Posterior vena cava (tissue), 2 donors: ENCODE data around the gene PTPRF. TPM values are rescaled to one million over a fixed set of nuclear protein-coding genes. Genes with fewer than 3 reads are reported as not detected.
"Not testable (repeated sequence)": the region's sequence is repeated elsewhere in the genome, so short reads cannot be mapped to it uniquely, and the experiment has no call there.

Experiments
- DNase-seq: peaks from one replicate; pipeline ENCODE4 v3.0.0-alpha.2; 2020; ENCODE audit warnings: low spot score
- intact Hi-C, 2 donors: fragments of 100-400 bp; cut with DNase I; formaldehyde crosslinking; loops; one replicate each; pipeline versions ENCODE4 v1.14.1 to v1.14.2; 2022 to 2023
- total RNA-seq, 2 donors: library from RNA; stranded (reverse); fragmentation: NEBNext Ultra II Directional; extraction: Animal tissue kit (Norgen Biotek cat#: 25700); gene quantifications; one replicate each; pipeline ENCODE4 v1.2.1, GENCODE V29; 2021
- donor health status: DM: yes; HTN: yes; CAD: no.
- donor health status: DM: yes; HTN: yes; CAD: no.

Gene PTPRF
- total RNA-seq, 2 donors from 2014 or later: 59.0 to 68.3 TPM

- no peak for DNase-seq
- intact Hi-C loops: no loop called here
These were observed 15.9 kb downstream of the PTPRF start for GRCh38 chr1:43546388-43547100.

GRCh38 chr1:43547538-43548072 lies 16.9 kb downstream of the PTPRF start:
- intact Hi-C loops: no loop called here
- no peak for DNase-seq

DNA sequence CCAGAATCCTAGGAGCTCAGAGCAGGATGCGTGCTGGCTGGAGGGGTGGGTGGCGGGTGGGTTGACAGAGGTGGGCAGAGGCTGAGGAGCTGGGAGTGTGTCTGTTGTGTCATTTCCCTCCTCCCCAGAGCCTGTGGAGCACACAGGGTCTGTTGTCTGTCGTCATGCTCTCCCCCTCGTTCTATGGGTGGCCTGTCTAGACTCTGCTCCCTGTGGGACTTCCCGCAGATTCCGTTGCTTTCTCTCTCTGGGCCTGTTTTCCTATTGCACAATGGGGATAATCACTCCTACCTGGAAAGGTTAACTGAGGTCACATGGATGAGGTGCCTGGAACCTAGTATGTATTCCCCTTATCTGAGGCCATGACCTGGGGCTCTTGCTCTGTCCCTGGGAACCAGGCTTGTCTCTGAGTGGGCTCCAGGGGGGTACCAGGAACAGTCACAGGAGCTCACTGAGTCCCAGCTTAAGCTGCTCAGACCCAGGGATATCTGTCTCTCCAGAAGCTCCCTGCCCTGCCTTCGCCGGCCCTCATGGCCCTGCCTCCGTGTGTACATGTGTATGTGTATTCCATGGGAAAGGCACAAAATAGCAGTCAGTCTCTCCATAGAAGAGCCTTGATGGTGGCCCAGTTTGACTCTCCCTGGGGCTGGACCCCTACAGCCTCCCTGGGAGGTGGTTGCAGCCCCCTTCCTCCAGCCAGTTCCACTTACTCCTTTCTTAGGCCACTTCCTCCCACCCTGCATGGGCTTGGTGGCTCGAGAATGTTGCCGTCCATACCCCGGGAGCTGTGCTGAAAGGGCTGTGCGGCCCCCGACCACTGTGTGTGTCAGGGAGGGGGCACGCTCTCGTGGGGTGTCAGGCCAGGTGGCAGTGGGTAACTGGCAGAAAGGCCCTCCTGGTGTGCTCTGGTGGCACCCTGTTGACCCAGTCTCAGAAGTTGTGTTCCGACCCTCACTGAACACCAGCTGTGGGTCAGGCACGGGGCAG lies 17.9 kb downstream of the PTPRF start:
- no peak for DNase-seq

DNA sequence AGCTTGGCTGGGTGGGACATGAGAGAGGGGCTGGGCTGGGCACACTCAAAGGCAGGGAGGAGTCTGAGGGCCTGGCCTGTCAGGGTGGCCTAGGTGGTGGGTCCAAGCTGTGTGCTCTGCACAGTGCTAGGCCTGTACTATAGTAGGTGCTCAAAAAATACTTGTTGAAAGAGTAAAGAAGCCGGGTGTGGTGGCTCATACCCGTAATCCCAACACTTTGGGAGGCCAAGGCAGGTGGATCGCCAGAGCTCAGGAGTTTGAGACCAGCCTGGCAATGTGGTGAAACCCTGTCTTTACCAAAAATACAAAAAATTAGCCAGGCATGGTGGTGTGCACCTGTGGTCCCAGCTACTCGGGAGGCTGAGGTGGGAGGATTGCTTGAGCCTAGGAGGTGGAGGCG lies 18.7 kb downstream of the PTPRF start:
- DNase-seq, intact Hi-C loops: not testable (repeated sequence)

More for the DNA sequence above, 17.9 kb downstream of the PTPRF start:
- intact Hi-C loops: no loop called here

- no peak for DNase-seq
- intact Hi-C loops: loop anchor here in 1 of 2 donors (5.0 kb wide), 1 partner anchor 442 kb away; the partner anchor contains the start of gene CCDC24
These were observed 19.4 kb downstream of the PTPRF start for GRCh38 chr1:43549921-43550597.

- DNase-seq: no peak
- intact Hi-C loops: loop anchor here in 1 of 2 donors (5.0 kb wide), 1 partner anchor 442 kb away; the partner anchor contains the start of gene CCDC24
These were observed 20.0 kb downstream of the PTPRF start for GRCh38 chr1:43550598-43551246.

DNA sequence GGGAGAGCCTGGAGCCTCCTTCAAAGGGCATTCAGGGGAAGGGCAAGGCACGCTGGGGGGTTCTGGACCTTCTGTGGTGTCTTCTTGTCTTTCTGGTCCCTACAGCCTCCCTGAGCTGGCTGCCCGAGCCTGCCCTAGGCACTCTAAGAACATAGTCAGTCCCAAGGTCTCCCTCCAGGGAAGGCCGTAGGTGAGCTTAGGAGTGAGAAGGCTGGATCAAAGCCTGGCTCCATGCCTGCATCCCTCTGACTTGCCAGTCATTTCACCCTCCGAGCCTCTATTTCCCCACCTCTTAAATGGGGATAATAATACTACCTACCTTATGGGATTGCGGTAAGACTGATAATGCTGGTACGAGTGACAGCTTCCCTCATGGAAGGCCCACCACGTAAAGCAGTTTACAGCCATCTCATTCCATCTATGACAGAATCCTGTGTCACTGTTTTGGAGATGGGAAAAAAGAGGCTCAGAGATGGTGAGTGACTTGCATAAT lies 20.8 kb downstream of the PTPRF start:
- intact Hi-C loops: loop anchor here in 1 of 2 donors (5.0 kb wide), 1 partner anchor 441 kb away; the partner anchor contains the start of gene CCDC24

DNA sequence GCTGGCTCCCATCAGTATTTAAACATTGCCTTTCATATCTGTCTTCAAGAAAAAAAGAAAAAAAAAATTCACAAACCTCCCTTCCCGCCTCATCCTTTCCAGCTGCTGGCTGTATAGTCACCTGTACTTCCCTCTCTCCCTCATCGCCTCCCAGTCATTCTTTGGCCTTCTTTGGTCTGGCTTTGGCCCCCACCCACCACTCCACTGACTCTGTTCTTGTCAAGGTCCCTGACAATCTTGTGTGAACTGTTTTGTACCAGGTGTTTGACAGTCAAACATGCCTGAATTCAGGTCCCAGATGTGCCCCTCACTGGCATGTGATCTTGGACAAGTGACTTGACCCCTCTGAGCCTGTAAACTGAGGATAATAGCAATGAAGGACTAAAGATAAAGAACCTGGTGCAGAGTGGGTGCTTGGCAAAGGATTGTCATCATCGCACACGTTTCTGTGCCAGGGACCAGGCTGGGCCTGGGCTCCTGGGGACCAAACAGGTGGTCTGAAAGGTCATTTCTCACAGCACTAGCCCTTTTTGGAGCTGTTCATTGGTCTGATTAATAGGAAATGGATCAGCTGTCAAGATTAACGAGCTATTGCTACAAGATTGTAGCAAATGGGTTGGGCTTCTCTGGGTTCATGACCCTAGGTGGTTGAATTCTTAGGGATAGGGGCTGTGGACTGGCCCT lies 21.5 kb downstream of the PTPRF start:
- no peak for DNase-seq
- intact Hi-C loops: loop anchor here in 1 of 2 donors (5.0 kb wide), 1 partner anchor 440 kb away; the partner anchor contains the start of gene CCDC24

More for the DNA sequence above, 20.8 kb downstream of the PTPRF start:
- no peak for DNase-seq

DNA sequence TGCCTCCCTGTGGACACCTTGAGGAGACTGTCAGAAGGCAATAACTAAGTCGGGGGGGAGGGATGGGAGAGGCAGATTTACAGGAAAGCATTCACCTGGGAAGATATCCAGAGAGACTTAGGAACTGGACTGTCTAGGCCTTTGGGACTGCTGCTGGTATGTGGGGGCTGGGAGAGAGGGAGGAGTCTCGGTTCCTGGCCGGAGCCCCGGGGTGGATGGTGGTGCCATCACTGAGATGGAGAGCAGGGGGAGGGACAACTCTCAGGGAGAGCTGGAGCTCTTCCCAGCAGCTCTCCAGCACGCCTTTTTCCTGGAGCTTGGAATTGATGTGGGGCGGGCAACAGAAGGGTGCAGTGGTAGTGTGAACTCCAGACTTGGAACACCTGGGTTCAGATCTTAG lies 22.1 kb downstream of the PTPRF start:
- no peak for DNase-seq
- intact Hi-C loops: loop anchor here in 1 of 2 donors (5.0 kb wide), 1 partner anchor 439 kb away; the partner anchor contains the start of gene CCDC24

DNA sequence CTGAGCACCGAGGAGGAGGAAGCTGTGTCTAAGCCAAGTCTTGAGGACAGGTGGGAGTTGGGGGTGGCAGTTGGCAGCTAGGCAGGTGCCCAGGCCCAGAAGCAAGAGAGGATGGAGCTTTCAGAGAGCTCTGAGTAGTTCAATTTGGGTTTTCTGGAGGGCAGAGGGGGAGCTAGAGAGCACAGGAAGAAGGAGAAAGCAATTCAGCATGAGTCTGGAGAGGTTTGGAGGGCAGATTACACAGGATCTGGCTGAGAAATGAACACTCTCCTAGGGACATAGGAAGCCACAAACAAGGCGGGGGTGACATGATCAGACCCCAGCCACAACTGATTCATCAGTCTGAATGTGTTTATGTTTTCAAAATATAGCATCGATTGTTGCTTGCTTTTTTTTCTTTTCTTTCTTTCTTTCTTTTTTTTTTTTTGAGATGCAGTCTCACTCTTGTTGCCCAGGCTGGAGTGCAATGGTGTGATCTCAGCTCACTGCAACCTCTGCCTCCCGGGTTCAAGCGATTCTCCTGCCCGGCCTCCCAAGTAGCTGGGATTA lies 23.8 kb downstream of the PTPRF start:
- intact Hi-C loops: loop anchor here in 1 of 2 donors (5.0 kb wide), 1 partner anchor 438 kb away; the partner anchor contains the start of gene CCDC24
- no peak for DNase-seq

DNA sequence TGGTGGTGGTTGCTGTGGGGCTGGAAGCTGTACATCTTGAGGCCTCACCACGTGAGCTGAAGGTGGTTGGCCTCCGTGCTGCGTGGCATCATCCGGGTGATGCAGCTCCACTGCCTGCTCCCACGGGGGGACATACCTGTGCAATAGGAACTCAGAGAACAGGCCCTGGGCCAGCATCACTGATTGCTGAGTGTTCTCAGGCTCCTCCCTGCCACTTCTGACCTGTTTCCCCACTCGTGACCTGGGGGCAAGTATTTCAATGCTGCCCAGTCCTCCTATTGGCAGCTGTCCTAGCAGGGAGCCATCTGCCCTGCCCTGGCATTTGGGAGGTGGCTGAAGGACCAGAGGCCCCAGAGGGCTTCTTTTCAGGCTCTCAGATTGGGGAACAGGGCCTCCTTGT lies 26.1 kb downstream of the PTPRF start:
- intact Hi-C loops: no loop called here
- DNase-seq: no peak

- intact Hi-C loops: no loop called here
These were observed 27.1 kb downstream of the PTPRF start for GRCh38 chr1:43557744-43558245.

DNA sequence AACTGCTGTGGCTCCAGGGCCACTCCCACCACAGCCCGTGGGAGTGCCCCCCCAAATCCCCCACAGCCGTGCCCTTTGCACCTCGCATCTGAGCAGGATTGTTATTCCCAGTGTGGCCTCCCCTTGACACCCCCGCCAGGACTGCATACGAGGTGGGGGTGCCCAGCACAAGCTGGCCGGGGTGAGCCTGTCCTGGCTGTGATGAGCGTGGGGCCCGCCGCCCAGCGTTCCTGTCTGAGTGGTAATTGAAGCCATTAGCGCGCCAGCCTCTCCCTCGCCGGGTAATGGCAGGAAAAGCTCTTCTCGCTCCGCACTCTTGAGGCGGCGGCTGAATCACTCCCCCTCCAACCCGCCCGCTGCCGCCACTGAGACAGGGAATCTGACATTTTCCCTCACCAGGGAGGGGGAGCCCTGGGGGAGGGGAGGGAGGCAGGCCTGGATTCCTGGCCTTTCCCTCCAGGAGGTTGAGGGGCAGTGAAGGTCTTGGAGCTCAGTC lies 27.7 kb downstream of the PTPRF start:
- peak; percentile 88 for DNase-seq
- intact Hi-C loops: no loop called here

More at GRCh38 chr1:43557744-43558245, 27.1 kb downstream of the PTPRF start:
- DNase-seq: no peak

GRCh38 chr1:43559714-43560113 lies 29.0 kb downstream of the PTPRF start:
- DNase-seq: no peak
- intact Hi-C loops: no loop called here

DNA sequence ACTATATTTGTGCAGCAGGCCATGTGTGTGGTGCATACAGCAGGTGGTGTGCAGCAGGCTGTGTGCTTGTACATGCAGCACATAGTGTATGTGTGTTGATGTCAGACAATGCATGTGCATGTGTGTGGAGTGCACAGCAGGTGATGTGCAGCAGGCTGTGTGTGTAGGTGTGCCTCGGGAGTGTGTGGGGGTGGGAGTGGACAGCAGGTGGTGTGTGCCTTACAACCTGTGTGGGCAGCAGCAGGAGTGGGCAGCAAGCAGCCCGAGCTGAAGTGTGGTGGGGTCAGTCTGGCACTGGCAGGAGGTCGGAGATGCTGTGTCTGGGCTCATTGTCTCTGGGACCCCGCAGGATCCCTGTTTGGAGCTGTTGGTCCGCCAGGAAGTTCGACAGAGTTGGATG lies 29.6 kb downstream of the PTPRF start:
- intact Hi-C loops: no loop called here

DNA sequence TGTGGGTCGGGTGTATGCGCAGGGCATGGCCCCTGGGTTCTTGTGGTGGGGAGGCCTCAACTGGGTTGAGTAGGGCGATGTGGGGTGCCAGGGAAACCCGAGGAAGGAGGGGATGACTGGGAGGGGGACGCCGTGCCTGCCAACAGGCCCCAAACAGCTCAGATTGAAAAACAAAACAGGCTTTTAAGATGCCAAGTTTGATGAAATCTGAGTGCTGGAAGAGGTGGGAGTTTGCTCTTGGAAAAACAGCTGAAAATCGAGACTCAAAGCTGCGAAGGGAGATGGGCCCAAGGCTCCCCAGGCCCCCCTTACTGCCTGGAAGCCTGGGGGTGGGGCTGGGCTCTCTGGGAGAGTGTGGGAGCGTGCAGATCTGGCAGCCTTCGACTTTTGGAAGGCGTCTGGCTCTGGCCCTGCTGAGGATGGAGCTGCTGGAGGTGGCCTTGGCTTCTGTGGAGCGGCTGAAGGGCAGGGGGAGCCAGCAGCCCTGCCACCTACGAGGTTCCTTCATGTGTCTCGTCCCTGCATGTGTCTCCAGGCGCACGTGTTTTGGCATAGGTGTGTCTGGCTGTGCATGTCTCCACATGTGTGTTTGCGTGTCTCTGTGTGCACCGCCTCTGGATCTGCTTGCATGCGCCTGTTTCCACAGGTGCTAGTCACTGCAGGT lies 33.3 kb downstream of the PTPRF start:
- intact Hi-C loops: no loop called here
- no peak for DNase-seq

More for the DNA sequence above, 29.6 kb downstream of the PTPRF start:
- DNase-seq: no peak
